ENCODE results near the gene MEN1. TPM values are rescaled to one million over a fixed set of nuclear protein-coding genes. Genes with fewer than 3 reads are reported as not detected.

Gene MEN1
- total and polyA plus RNA-seq, 9 of the 15 experiments (the other 6 are each of a cell fraction or from before 2014, with no cell fraction given), result 3.4 to 57.2 (median 19.3) TPM

DNA sequence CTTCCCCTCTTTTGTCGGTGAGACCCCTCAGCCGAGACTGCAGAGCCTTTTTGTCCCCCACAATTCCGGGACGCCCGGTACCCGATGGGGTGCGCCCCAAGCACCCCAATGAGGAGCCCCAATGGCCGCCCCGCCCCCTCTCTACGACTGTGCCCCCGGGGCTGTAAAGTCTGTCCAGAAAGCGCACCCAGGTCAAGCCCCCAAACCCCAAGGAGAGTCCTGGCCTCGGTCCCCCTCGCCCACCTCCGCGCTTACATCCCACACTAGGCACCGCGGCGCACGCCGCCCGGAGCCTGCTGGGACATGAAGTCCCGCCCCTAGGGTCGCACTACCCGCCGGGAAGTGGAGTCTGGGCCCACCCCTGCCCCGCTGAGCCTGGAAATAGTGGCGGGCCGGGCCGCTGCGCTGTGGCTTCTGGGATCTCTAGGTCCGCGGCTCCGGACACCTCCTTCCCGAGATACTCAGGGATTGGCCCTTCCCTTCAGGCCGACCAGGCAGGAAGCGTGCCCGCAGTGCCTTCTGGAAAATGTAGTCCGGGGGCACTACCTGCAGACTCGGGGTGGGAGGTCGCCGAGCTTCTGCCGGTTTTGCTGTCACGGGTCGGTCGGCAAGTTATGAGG lies at the start of gene MEN1 (continued):
- TF ChIP-seq, protein P1, sequence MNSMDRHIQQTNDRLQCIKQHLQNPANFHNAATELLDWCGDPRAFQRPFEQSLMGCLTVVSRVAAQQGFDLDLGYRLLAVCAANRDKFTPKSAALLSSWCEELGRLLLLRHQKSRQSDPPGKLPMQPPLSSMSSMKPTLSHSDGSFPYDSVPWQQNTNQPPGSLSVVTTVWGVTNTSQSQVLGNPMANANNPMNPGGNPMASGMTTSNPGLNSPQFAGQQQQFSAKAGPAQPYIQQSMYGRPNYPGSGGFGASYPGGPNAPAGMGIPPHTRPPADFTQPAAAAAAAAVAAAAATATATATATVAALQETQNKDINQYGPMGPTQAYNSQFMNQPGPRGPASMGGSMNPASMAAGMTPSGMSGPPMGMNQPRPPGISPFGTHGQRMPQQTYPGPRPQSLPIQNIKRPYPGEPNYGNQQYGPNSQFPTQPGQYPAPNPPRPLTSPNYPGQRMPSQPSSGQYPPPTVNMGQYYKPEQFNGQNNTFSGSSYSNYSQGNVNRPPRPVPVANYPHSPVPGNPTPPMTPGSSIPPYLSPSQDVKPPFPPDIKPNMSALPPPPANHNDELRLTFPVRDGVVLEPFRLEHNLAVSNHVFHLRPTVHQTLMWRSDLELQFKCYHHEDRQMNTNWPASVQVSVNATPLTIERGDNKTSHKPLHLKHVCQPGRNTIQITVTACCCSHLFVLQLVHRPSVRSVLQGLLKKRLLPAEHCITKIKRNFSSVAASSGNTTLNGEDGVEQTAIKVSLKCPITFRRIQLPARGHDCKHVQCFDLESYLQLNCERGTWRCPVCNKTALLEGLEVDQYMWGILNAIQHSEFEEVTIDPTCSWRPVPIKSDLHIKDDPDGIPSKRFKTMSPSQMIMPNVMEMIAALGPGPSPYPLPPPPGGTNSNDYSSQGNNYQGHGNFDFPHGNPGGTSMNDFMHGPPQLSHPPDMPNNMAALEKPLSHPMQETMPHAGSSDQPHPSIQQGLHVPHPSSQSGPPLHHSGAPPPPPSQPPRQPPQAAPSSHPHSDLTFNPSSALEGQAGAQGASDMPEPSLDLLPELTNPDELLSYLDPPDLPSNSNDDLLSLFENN (IDR thresholded peaks at IDR 0.05; ENCODE audit: low read depth in 2 of 2, low read length in 2 of 2), result no peak
- TF ChIP-seq SMC3 (conservative IDR thresholded peaks at IDR 0.05; ENCODE audit: insufficient read depth, low read depth, low read length) (0 out of 2 replicates have a peak, but pooled peaks have one; percentile 11), CTBP1 (IDR thresholded peaks at IDR 0.05; ENCODE audit: borderline replicate concordance) (peak; percentile 33; the same call in 1 of the 2 replicates), RNF2 (IDR thresholded peaks at IDR 0.05) (no peak), NCOA2 (IDR thresholded peaks at IDR 0.05; ENCODE audit: partially characterized antibody in 2 of 2) (no peak), NCOA6 (IDR thresholded peaks at IDR 0.05) (no peak), SRSF7 (optimal IDR thresholded peaks at IDR 0.05; ENCODE audit: low read depth, low read length) (no peak), PHB2 (IDR thresholded peaks at IDR 0.05; ENCODE audit: low read depth) (no peak), SIX5 (IDR thresholded peaks at IDR 0.05; ENCODE audit: borderline replicate concordance in 1 of 2, insufficient read depth in 1 of 2, low read depth in 1 of 2, low read length in 2 of 2) (peak; percentile 75 to 76), SP1 (CRISPR knock-in tag; IDR thresholded peaks at IDR 0.05) (peak; percentile 79), PRPF4 (IDR thresholded peaks at IDR 0.05; ENCODE audit: insufficient read depth, low read depth, low read length, poor library complexity, severe bottlenecking) (no peak), ZNF586 (CRISPR knock-in tag; conservative IDR thresholded peaks at IDR 0.05) (no peak), PYGO2 (tag; IDR thresholded peaks at IDR 0.05) (no peak), HDGF (IDR thresholded peaks at IDR 0.05) (no peak), YY1 (IDR thresholded peaks at IDR 0.05; ENCODE audit: borderline replicate concordance in 1 of 3, control insufficient read depth in 1 of 3, extremely low read depth in 1 of 3, insufficient read depth in 3 of 3, insufficient read length in 1 of 3, insufficient replicate concordance in 2 of 3, low read depth in 1 of 3, low read length in 2 of 3) (peak in 1 of 3 experiments; percentile 58), EZH2 (IDR thresholded peaks at IDR 0.05; ENCODE audit: borderline replicate concordance, low read depth, low read length) (no peak), CAMTA2 (CRISPR knock-in tag; conservative IDR thresholded peaks at IDR 0.05) (no peak), ZNF445 (CRISPR knock-in tag; IDR thresholded peaks at IDR 0.05; ENCODE audit: low read depth) (no peak), ZNF165 (CRISPR knock-in tag; IDR thresholded peaks at IDR 0.05; ENCODE audit: borderline replicate concordance) (no peak)
- TF ChIP-seq, protein P2, sequence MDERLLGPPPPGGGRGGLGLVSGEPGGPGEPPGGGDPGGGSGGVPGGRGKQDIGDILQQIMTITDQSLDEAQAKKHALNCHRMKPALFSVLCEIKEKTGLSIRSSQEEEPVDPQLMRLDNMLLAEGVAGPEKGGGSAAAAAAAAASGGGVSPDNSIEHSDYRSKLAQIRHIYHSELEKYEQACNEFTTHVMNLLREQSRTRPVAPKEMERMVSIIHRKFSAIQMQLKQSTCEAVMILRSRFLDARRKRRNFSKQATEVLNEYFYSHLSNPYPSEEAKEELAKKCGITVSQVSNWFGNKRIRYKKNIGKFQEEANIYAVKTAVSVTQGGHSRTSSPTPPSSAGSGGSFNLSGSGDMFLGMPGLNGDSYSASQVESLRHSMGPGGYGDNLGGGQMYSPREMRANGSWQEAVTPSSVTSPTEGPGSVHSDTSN (CRISPR knock-in tag; IDR thresholded peaks at IDR 0.05; ENCODE audit: low read depth), result no peak
- TF ChIP-seq, protein P2 (tag; conservative IDR thresholded peaks at IDR 0.05; ENCODE audit: low read depth), result no peak
